Measurements from ENCODE around the gene VWA3B. TPM values are rescaled to one million over a fixed set of nuclear protein-coding genes. Genes with fewer than 3 reads are reported as not detected.

The VWA3B gene
- total and polyA plus RNA-seq, 12 donors, result 0.06 to 1.4 (median 0.62) TPM; not detected in 1

DNA sequence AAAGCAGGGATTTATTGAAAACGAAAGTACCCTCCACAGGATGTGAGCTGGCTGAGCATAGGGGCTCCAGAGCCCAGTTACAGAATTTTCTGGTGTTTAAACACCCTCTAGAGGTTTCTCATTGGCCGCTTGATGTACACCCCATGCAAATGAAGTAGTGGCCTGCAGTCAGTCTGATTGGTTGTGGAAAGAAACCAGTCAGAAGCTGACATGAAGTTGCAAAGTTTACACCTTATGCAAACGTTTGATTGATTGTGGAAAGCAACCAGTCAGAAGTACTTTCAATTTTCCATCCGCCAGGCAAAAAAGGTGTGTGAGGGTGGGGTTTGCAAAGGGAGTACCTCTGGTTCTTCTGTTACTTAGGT is 62.3 kb downstream of the VWA3B start:
- intact Hi-C loops (cut with DNase I), result no loop called here
- no peaks in the 10 kb centered on the region for H3K36me3 ChIP-seq
- H3K27me3 ChIP-seq, result no peaks in the 10 kb centered on the region
- DNase-seq (peak in 1 of 2 donors; percentile 39), ATAC-seq (peak; percentile 46 to 84 (median 74))
- peak overlapping the region in 6 of 10 donors; percentile 19 to 71 (median 30) for H3K27ac ChIP-seq
- WGBS, 2 donors, result 34 to 45% methylated on average over 4 of the region's 4 CpGs
- peaks cover 0 to 16% (median 0%) of the 10 kb centered on the region in 11 donors for H3K9me3 ChIP-seq
- peak overlapping the region in 6 of 10 donors; percentile 15 to 39 (median 30) for H3K4me3 ChIP-seq
- TF ChIP-seq, protein P1, sequence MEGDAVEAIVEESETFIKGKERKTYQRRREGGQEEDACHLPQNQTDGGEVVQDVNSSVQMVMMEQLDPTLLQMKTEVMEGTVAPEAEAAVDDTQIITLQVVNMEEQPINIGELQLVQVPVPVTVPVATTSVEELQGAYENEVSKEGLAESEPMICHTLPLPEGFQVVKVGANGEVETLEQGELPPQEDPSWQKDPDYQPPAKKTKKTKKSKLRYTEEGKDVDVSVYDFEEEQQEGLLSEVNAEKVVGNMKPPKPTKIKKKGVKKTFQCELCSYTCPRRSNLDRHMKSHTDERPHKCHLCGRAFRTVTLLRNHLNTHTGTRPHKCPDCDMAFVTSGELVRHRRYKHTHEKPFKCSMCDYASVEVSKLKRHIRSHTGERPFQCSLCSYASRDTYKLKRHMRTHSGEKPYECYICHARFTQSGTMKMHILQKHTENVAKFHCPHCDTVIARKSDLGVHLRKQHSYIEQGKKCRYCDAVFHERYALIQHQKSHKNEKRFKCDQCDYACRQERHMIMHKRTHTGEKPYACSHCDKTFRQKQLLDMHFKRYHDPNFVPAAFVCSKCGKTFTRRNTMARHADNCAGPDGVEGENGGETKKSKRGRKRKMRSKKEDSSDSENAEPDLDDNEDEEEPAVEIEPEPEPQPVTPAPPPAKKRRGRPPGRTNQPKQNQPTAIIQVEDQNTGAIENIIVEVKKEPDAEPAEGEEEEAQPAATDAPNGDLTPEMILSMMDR (IDR thresholded peaks at IDR 0.05), result peak in 3 of 9 donors; percentile 17 to 25 (median 21)
- peaks cover 0 to 22% (median 10%) of the 10 kb centered on the region in 9 donors for H3K4me1 ChIP-seq

DNA sequence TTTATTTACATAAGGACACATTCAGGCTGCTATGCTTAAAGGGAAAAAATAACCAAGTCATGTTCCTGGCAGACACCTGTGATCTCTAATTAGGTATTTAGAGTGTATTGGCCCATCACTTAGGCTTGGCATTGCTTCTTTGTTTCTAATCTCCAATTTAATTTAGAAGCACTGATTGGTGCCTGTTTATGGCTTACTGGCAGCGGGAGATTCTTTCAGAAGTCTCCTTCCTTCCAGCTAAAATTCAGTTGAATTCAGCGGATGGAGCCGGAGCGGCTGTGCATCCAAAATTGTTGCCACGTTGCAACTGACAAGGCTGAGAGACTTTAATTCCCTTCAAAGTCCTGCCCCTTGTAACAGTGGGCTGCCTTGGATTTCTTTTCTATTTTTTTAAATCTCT is 66.5 kb downstream of the VWA3B start:
- intact Hi-C loops (cut with DNase I), result loop anchor here in 1 of 10 donors (10.0 kb wide), 1 partner anchor 81 kb away; no protein-coding TSS in a partner anchor

DNA sequence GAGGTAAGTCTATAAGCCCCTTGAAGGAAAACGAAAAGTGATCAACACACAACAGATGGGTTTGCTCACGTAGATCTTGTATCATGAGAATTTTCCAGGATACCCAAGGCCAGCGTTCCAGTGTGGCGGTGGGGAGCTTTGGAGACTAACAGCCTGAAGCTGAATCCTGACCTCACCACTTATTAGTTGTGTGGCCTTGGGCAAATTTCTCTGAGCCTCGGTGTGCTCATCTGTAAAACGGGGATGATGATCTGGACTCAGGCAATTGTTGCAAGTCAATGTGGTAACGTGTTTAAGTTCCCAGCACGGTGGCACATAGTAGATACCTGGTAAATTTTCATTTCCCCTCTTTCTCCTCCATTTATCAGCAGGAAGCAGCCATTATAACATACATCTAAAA is 68.3 kb downstream of the VWA3B start:
- DNase-seq (no peak), ATAC-seq (no peak)
- Histone ChIP-seq H3K4me1 (peaks cover 5 to 70% (median 30%) of the 10 kb centered on the region in 9 donors), H3K4me3 (no peak overlapping the region), H3K36me3 (no peaks in the 10 kb centered on the region), H3K27me3 (no peaks in the 10 kb centered on the region), H3K27ac (peak overlapping the region in 5 of 10 donors; percentile 5 to 76 (median 73)), H3K9me3 (no peaks in the 10 kb centered on the region)
- WGBS, 2 donors, result 89 to 93% methylated on average over 8 of the region's 8 CpGs
- intact Hi-C loops (cut with DNase I), result loop anchor here in 3 of 10 donors (5.0 to 10.0 kb wide), 3 partner anchors 80 to 348 kb away; no protein-coding TSS in a partner anchor
- TF ChIP-seq, protein P1 (IDR thresholded peaks at IDR 0.05), result no peak

More for the DNA sequence above, 66.5 kb downstream of the VWA3B start:
- H3K27me3 ChIP-seq, result no peaks in the 10 kb centered on the region
- ATAC-seq (peak in 5 of 8 donors; percentile 8 to 38 (median 25)), DNase-seq (no peak)
- H3K4me3 ChIP-seq, result peak overlapping the region in 2 of 10 donors; percentile 7 to 13
- 40 to 67% methylated on average over 5 of the region's 5 CpGs for WGBS, 2 donors
- no peaks in the 10 kb centered on the region for H3K9me3 ChIP-seq
- H3K36me3 ChIP-seq, result no peaks in the 10 kb centered on the region
- peaks cover 0 to 52% (median 15%) of the 10 kb centered on the region in 9 donors for H3K4me1 ChIP-seq
- TF ChIP-seq, protein P1 (IDR thresholded peaks at IDR 0.05), result no peak
- H3K27ac ChIP-seq, result peak overlapping the region; percentile 1 to 77 (median 69)

DNA sequence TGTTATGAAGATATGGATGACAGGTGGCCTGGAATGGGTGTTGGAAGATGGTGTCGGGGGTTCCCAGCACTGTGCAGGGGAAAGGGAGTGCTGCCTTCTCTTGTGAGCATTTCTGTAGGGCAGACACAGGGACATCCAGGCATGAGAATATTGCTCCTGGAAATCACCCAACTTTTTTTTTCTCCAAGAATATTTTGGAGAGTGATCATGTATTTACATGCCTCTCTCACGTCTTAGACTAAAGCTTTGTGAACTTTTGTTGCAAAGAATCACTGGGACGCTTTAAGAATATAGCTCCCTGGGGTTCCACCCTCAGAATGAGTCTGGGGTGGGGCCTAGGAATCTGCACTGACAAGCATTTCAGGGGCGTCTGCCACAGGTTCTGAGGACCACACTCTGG is 68.7 kb downstream of the VWA3B start:
- TF ChIP-seq, protein P1 (IDR thresholded peaks at IDR 0.05), result no peak
- no peaks in the 10 kb centered on the region for H3K36me3 ChIP-seq
- no peak overlapping the region for H3K4me3 ChIP-seq
- no peak for ATAC-seq
- H3K27me3 ChIP-seq, result no peaks in the 10 kb centered on the region
- no peak for DNase-seq
- peak overlapping the region in 8 of 10 donors; percentile 5 to 76 (median 35) for H3K27ac ChIP-seq
- peaks cover 7 to 74% (median 32%) of the 10 kb centered on the region in 9 donors for H3K4me1 ChIP-seq
- 51 to 72% methylated on average over 4 of the region's 4 CpGs for WGBS, 2 donors
- intact Hi-C loops (cut with DNase I), result loop anchor here in 3 of 10 donors (5.0 to 10.0 kb wide), 3 partner anchors 79 to 348 kb away; no protein-coding TSS in a partner anchor
- H3K9me3 ChIP-seq, result no peaks in the 10 kb centered on the region

Measured in heart right ventricle (tissue), 16 donors.